HG03175 (cell line): ENCODE measurements around the gene ZBED4.

Experiments
- ATAC-seq: cut with Tn5 transposase; IDR thresholded peaks from one replicate; pipeline ENCODE4 v1.9.1; 2021; ENCODE audit warnings: mild to moderate bottlenecking, moderate library complexity; ENCODE audit not compliant: unreplicated experiment

ZBED4 gene

GRCh38 chr22:49825944-49826602 is 27.6 kb upstream of the ZBED4 start:
- ATAC-seq: no peak

- ATAC-seq: no peak
Measured at GRCh38 chr22:49826603-49827270, 26.9 kb upstream of the ZBED4 start.

DNA sequence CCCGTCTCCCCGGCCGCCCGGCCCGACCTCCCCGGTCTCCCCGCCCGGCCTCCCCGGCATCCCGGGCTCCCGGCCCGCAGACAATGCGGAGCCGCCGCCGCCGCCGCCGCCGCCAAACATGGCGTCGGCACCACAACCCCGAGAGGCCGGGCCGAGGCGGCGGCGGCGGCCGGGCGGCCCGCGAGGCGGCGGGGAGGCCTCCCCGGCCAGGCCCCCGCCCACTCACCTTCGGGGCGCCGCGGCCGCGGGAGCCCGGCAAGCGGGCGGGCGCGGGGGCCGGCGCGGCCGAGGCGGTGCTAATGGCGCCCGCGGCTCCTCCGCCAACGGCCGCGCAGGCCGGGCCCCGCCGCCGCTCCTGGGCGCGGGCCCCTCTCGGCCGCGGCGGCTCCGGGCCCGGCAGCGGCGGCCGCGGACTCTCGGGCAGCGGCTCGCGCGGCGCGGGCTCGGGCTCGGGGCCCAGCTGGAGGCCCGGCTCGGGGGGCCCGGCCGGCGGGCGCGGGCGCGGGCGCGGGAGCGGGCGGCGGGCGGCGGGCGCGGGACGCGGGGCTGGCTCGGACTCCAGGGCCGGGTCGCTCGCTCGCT is 26.3 kb upstream of the ZBED4 start:
- no peak for ATAC-seq

- ATAC-seq: no peak
Measured at GRCh38 chr22:49827853-49828598, 25.6 kb upstream of the ZBED4 start, which contains the start of gene BRD1. Gene BRD1 (minus strand): TSS chr22:49827873. CDS start chr22:49824317, 3,556 bp downstream.

GRCh38 chr22:49828599-49828965 is 25.1 kb upstream of the ZBED4 start:
- no peak for ATAC-seq

DNA sequence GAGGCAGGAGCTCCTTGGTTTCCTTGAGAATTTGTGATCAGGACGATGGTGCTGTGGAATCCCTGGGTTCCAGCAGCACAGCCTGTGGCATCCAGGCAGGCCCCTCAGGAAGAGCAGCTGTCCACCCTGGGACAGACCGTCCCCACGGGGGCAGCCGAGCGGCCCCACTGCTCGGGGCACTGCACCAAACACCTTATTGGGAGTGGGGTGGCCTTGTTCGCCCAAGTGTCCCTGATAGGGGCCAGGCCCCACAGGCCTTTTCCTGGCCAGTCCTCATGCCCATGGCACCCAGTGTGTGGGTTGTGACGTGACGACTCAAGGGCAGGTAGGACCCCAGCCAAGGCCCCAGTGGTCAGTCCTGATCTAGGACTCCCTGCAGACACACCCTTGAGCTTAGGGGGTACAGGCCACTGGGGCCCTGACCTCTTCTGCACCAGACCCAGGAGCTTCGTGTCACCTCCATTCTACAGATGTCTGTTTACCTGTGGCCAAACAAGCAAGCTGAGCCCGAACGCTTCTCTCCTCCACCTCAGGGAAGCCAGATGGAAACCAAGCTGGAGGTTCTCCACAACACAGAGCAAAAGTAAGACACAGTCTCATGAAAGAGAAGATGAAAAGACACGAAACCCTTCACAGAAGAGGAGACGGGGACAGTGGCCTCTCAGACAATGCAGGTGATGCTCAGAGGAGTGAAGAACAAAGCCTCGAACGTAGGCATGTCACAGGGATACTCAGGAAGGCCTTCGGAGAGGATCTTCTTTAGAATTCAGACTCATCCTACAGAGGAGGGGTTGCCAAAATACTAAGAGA is 24.4 kb upstream of the ZBED4 start:
- ATAC-seq: no peak

GRCh38 chr22:49833340-49834007 is 20.2 kb upstream of the ZBED4 start:
- no peak for ATAC-seq

DNA sequence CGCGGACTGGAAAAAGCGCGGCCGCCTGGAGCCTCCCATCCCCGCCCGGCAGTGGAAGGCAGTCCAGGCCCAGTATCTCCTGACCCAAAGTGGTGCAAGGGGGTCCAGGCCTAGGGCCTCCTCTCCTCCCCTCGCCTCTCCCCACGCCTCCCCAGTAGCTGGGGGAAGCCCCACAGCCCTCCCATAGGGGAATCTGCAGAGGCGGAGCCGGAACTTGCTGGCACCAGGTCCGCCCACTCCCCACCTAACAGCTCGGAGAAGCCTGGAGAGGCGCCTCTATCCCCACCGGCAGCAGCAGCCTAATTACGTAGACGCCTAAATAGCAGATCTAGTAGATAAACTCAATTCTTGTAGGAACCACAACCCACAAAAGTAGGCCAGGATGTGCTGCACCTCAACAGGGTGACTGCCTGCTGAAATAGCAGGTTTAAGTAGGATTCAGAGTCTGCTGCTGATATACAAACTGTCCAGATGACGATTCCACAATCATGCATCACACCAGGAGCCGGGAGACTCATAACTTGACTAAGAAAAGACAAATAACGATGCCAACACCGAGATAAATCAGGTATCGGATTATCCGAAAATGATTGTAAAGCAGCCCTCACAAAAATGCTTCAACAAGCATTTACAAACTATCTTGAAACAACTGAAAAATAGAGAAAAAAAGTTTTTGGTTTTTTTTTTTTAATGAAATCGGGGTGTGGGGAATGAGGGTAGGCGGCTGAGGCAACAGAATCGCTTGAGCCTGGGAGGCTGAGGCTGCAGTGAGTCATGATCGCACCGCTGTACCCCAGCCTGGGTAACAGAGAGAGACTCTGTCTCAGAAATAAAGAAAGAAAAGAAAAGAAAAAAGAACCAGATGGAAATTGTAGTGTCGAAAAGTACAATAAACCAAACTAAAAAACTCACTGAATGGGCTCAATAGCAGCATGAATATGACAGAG is 14.6 kb upstream of the ZBED4 start:
- ATAC-seq: no peak

DNA sequence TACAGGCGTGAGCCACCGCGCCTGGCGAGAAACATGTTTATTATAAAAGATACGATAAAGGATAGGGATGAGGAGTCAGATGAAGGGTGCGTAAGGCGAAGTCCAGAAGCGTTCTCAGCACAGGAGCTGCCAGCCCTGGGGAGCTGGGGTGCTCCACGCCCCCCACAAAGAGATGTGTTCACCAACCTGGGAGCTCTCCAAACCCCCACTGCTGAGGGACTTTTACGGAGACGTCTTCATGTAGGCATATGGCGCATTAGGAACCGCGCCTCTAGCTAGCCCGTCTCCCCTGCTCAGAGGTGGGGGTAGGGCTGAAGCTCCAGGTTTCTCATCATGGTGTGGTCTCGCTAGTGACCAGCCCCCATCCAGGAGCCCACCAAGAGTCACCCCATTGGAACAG is 8.4 kb upstream of the ZBED4 start:
- ATAC-seq: no peak

DNA sequence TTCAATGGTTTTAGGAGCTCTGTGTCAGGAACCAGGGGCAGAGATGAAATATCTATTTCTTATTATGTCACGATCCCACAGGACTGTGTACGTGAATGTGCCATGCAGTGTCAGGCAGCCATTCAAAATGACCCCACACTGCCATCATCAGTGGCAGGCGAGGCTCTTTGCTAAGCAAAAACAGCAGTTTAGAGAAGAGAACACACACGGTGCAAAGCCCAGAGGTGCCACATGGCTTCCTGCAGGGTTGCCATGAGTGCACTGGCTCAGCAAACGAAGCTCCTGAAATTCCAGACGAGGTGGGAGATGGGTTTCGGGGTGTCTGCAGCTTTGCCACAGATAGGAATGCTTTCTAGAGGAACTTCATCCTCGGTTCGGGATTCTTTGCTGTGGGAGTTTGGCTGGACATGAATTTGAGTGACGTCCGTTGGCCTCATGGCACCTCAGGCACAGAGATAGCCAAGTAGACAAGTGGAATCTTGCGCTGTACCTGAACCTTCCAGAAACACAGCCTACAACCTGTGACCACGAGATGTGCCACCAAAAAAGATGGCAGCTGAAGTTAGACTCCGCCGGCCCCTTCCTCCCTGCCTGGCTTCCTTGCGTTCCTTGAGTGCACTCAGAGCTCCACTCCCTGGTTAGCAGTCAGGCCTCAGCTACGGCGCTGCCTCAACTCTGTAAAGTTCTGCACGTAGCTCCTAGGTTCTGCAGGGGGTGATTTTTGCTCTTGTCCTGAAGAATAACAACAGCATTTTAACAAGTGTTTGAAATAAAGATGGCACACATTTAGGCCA is 7.8 kb upstream of the ZBED4 start:
- no peak for ATAC-seq

GRCh38 chr22:49847751-49848689 is 5.6 kb upstream of the ZBED4 start:
- no peak for ATAC-seq

- no peak for ATAC-seq
Measured at GRCh38 chr22:49848690-49849160, 4.9 kb upstream of the ZBED4 start.

DNA sequence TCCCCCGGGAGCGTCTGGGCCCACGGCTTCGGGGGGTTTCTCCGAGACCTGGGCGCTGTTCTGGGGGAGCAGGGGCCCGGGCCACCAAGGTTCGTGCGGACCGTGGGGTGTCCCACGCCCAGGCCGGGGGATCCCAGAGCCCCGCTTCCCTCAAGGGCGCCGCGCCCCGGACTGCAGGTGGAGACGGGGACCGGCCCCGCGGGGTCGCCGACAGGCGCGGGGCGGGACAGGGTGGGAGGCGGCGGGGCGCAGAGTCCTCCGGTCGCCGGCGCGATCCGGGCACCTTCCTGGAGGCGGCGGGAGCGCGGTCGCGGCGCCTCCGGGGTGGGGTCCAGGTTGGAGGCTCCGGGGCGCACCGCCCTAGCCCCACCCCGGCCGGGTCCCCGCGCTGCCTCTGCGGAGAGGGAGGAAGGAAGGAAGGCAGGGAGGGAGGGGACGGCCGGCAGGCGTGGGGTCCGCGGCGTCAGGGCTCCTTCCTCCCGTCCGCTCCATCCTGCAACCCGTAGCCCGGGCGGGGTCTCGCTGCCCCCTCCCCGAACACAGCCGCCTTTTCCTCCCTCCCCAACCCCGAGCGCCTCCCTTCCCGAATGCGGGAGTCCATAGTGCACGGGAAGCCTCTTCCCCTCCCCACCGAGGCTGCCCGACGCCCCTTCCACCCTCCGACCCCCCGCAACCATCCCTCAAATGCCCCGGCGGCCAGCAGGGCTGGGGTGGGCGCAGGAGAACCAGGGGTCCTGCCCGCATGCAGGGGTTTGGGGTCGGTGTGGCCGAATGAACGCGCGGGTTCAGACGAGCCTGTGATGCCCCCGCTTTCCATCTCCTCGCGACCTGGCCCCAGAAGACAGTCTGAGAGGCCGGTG is 4.3 kb upstream of the ZBED4 start:
- no peak for ATAC-seq

GRCh38 chr22:49850021-49850911 is 3.4 kb upstream of the ZBED4 start:
- ATAC-seq: no peak
